Peyer's patch (tissue), 4 donors: Measurements from ENCODE around the gene SASH1.

Source experiments
- CTCF ChIP-seq, 6 experiments: fragments of 450-650 bp in 4 of 6; fragments of 200-600 bp in 2 of 6; sonication (generic) in 1 of 6; IDR thresholded peaks; one replicate each; pipeline ENCODE4 v1.5.1; 2017 to 2019; ENCODE audit warnings: antibody characterized with exemption in 6 of 6, mild to moderate bottlenecking in 3 of 6, moderate library complexity in 1 of 6
- POLR2A ChIP-seq, 2 donors: fragments of 450-650 bp; IDR thresholded peaks; one replicate each; pipeline ENCODE4 v1.5.1; 2017; ENCODE audit warnings: antibody characterized with exemption in 2 of 2, mild to moderate bottlenecking in 2 of 2, moderate library complexity in 2 of 2

DNA sequence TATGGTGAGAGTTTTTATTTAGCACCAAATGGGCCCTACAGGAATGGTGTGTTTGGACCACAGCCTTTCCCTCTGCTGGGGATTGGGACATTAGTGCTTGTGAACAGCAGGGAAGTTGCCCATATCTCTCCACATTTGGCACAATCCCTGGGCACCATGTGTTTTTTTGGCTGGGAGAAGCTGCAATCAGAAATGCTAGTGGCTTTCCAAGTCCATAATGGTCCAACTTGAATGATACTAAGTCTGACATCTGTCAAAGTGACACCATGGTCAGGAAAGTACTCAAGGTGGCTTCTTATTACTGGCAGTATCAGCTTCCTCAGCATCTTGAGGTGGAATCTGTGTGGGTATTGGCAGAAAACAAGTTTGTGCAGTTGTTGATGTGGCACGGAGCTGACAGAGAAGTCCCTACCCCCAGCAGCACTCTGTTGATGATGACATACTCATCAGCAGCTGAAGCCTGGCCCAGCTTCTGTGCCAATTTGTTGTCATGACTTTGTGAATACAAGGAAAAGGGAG, 53.0 kb downstream of the SASH1 start:
- TF ChIP-seq CTCF (IDR thresholded peaks at IDR 0.05) (no peak), POLR2A (IDR thresholded peaks at IDR 0.05) (no peak)
